ENCODE measurements around the gene TRMT5. TPM values are rescaled to one million over a fixed set of nuclear protein-coding genes. Genes with fewer than 3 reads are reported as not detected.

TRMT5 gene
- total and polyA plus RNA-seq, 2 donors (not counting 1 experiment from before 2014, with no cell fraction given): 1.0 to 6.1 TPM

DNA sequence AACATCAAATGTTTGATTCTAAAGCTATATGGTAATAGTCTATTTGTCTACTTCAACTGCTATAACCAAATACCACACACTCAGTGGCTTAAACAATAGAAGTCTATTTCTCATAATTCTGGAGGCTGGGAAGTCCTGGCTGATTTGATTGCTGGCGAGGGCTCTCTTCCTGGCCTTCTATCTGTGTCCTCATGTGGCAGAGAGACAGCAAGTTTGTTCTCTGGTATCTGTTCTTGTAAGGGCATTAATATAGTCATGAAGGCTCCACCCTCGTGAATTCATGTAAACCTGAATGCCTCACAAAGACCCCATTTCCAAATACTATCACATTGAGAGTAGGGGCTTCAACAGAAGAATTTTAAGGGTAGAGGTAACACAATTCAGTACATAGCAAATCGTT lies 34.1 kb downstream of the TRMT5 start:
- ChIA-PET POLR2A (no interaction called here), CTCF (no interaction called here)
- H3K27me3 Mint-ChIP-seq: no peaks in the 10 kb centered on the region
- intact Hi-C loops (cut with micrococcal nuclease): no loop called here
- no peaks in the 10 kb centered on the region for H3K79me2 ChIP-seq (ENCODE audit: control insufficient read depth, insufficient read depth, low read length)
- no peaks in the 10 kb centered on the region for H3K4me1 Mint-ChIP-seq
- no peak overlapping the region for H3K4me3 ChIP-seq (ENCODE audit: control extremely low read depth in 1 of 5, extremely low read depth in 1 of 5, insufficient read depth in 1 of 5, low read depth in 2 of 5, low read length in 4 of 5)
- ATAC-seq (ENCODE audit: low read depth) (no peak), DNase-seq (no peak)
- H3K9ac ChIP-seq (ENCODE audit: low read length): no peak overlapping the region
- H3K36me3 ChIP-seq (replicated peaks in 1 of 2; ENCODE audit: control extremely low read depth in 1 of 2, control insufficient read depth in 1 of 2, extremely low read depth in 1 of 2, insufficient read depth in 2 of 2, low read length in 1 of 2): no peaks in the 10 kb centered on the region
- no peaks in the 10 kb centered on the region for H3K27me3 ChIP-seq (replicated peaks in 1 of 4; ENCODE audit: control extremely low read depth in 1 of 4, control insufficient read depth in 3 of 4, insufficient read depth in 4 of 4, low read length in 3 of 4)
- H3K27ac ChIP-seq (ENCODE audit: low read length in 2 of 2): no peak overlapping the region
- no peaks in the 10 kb centered on the region for H4K20me1 ChIP-seq (ENCODE audit: control insufficient read depth, insufficient read depth, low read length, poor library complexity, severe bottlenecking)
- 100% methylated on average over 1 of the region's 3 CpGs for WGBS (ENCODE audit: insufficient coverage)
- H2AFZ ChIP-seq (ENCODE audit: insufficient read depth, low read depth, low read length, poor library complexity, severe bottlenecking): no peak overlapping the region
- H3K27ac Mint-ChIP-seq: no peak overlapping the region
- no peaks in the 10 kb centered on the region for H3K4me1 ChIP-seq (ENCODE audit: control insufficient read depth in 2 of 2, insufficient read depth in 2 of 2, low read length in 2 of 2)
- no peak overlapping the region for H3K4me3 Mint-ChIP-seq
- no peak overlapping the region for H3K4me2 ChIP-seq (replicated peaks; ENCODE audit: low read depth, low read length, poor library complexity, severe bottlenecking)
- TF ChIP-seq EZH2 (IDR thresholded peaks at IDR 0.05; ENCODE audit: borderline replicate concordance, insufficient read depth, low read depth, low read length, poor library complexity, severe bottlenecking): no peak
- TF ChIP-seq, protein P1, sequence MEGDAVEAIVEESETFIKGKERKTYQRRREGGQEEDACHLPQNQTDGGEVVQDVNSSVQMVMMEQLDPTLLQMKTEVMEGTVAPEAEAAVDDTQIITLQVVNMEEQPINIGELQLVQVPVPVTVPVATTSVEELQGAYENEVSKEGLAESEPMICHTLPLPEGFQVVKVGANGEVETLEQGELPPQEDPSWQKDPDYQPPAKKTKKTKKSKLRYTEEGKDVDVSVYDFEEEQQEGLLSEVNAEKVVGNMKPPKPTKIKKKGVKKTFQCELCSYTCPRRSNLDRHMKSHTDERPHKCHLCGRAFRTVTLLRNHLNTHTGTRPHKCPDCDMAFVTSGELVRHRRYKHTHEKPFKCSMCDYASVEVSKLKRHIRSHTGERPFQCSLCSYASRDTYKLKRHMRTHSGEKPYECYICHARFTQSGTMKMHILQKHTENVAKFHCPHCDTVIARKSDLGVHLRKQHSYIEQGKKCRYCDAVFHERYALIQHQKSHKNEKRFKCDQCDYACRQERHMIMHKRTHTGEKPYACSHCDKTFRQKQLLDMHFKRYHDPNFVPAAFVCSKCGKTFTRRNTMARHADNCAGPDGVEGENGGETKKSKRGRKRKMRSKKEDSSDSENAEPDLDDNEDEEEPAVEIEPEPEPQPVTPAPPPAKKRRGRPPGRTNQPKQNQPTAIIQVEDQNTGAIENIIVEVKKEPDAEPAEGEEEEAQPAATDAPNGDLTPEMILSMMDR (IDR thresholded peaks at IDR 0.05): no peak
- no peaks in the 10 kb centered on the region for H3K9me3 Mint-ChIP-seq (ENCODE audit: insufficient read depth)
- H3K9me3 ChIP-seq (ENCODE audit: control extremely low read depth in 1 of 3, control insufficient read depth in 2 of 3, insufficient read depth in 1 of 3, low read length in 2 of 3): no peaks in the 10 kb centered on the region

DNA sequence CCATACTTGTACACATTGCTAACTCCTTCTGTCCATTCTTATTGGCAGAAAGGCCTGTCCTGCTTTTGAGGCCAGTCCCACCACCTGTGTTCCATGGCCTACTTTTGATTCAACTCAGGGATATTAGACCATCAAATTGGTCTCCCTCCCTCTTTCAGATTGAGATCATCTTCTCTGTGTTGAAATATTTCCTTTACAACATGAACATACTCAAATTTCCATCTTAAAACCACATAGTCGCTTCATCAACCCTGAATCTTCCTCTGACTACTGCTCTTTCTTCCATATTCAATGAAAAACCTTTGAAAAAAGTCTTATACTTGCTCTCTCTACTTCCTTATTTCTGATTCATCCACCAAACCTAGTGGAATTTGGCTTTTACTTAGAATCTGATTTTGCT lies 34.9 kb downstream of the TRMT5 start:
- Histone ChIP-seq H3K4me1 (ENCODE audit: control insufficient read depth in 2 of 2, insufficient read depth in 2 of 2, low read length in 2 of 2) (no peaks in the 10 kb centered on the region), H2AFZ (ENCODE audit: insufficient read depth, low read depth, low read length, poor library complexity, severe bottlenecking) (no peak overlapping the region), H3K9me3 (ENCODE audit: control extremely low read depth in 1 of 3, control insufficient read depth in 2 of 3, insufficient read depth in 1 of 3, low read length in 2 of 3) (no peaks in the 10 kb centered on the region), H3K27ac (ENCODE audit: low read length in 2 of 2) (no peak overlapping the region), H3K4me2 (replicated peaks; ENCODE audit: low read depth, low read length, poor library complexity, severe bottlenecking) (no peak overlapping the region), H3K4me3 (ENCODE audit: control extremely low read depth in 1 of 5, extremely low read depth in 1 of 5, insufficient read depth in 1 of 5, low read depth in 2 of 5, low read length in 4 of 5) (no peak overlapping the region), H3K79me2 (ENCODE audit: control insufficient read depth, insufficient read depth, low read length) (no peaks in the 10 kb centered on the region), H3K27me3 (replicated peaks in 1 of 4; ENCODE audit: control extremely low read depth in 1 of 4, control insufficient read depth in 3 of 4, insufficient read depth in 4 of 4, low read length in 3 of 4) (no peaks in the 10 kb centered on the region), H3K9ac (ENCODE audit: low read length) (no peak overlapping the region), H3K36me3 (replicated peaks in 1 of 2; ENCODE audit: control extremely low read depth in 1 of 2, control insufficient read depth in 1 of 2, extremely low read depth in 1 of 2, insufficient read depth in 2 of 2, low read length in 1 of 2) (no peaks in the 10 kb centered on the region), H4K20me1 (ENCODE audit: control insufficient read depth, insufficient read depth, low read length, poor library complexity, severe bottlenecking) (no peaks in the 10 kb centered on the region)
- H3K4me1 Mint-ChIP-seq: no peaks in the 10 kb centered on the region
- no peak for TF ChIP-seq EZH2 (IDR thresholded peaks at IDR 0.05; ENCODE audit: borderline replicate concordance, insufficient read depth, low read depth, low read length, poor library complexity, severe bottlenecking)
- TF ChIP-seq, protein P1 (IDR thresholded peaks at IDR 0.05): no peak
- WGBS (ENCODE audit: insufficient coverage): 100% methylated on average over 1 of the region's 1 CpG
- no peak overlapping the region for H3K27ac Mint-ChIP-seq
- no peaks in the 10 kb centered on the region for H3K9me3 Mint-ChIP-seq (ENCODE audit: insufficient read depth)
- H3K4me3 Mint-ChIP-seq: no peak overlapping the region
- intact Hi-C loops (cut with micrococcal nuclease): no loop called here
- no peak for ATAC-seq (ENCODE audit: low read depth)
- no peaks in the 10 kb centered on the region for H3K27me3 Mint-ChIP-seq
- ChIA-PET POLR2A (no interaction called here), CTCF (no interaction called here)
- no peak for DNase-seq

Measured in B cell (primary cell).